HCEC 1CT (cell line): ENCODE data around the gene LHPP.

Source experiments
- DNase-seq: peaks from one replicate; pipeline ENCODE4 v3.0.0-alpha.2; 2017

LHPP gene

DNA sequence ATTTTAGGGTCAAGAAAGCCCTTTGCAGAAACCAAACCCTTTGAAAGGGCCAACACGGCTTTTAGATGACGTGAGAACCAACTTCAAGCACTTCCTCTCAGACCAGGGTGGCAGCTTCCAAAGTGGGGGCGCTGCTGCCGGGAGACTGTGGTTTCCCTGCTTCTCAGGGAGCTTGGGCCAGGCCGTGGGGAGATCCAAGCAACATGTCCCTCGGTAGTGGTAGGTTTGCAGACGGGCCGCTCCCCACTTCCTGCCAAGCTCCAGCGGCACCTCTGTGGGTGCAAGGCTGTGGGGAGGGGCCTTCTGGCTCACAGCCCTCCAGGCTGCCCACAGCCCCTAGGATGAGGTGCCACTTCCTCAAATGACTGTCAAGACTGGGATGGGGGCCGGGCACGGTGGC lies 150.1 kb downstream of the LHPP start:
- DNase-seq, result no peak

DNA sequence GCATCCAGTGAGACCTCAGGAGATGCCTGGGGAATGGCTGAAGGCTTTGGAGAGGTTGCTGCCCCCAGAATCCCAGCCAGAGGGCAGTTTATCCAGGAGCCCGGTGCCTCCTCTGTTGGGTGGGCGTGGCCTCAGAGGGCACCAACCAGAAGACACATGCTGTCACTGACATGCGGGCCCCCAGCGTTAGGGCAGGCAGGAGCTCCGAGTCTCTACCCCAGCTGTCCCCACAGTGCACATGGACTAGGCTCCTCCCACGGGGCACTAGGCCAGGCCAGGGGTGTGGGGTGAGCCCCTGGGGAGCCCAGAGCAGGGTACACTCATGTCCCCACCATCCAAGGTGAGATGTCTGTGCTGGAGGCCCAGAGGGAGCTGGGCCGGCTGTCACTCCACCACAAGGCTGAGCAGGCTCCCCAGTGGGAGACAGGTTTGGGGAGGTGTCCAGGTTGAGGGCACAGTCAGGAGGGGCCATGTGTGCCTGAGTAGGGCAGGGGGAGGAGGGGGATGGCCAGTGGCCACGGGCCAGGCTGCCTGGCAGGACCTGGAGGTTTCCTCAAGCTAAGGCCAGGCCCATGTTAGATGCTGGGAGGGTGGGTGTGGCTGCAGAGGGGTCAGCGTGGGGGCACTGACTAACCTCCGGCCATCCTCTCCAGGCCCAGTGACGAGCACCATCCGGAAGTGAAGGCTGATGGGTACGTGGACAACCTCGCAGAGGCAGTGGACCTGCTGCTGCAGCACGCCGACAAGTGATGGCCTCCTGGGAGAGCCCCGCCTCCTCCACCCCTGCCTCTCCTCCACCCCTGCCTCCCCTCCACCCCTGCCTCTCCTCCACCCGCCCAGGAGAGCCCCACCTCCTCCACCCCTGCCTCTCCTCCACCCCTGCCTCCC lies 151.2 kb downstream of the LHPP start:
- peak; percentile 62 for DNase-seq

DNA sequence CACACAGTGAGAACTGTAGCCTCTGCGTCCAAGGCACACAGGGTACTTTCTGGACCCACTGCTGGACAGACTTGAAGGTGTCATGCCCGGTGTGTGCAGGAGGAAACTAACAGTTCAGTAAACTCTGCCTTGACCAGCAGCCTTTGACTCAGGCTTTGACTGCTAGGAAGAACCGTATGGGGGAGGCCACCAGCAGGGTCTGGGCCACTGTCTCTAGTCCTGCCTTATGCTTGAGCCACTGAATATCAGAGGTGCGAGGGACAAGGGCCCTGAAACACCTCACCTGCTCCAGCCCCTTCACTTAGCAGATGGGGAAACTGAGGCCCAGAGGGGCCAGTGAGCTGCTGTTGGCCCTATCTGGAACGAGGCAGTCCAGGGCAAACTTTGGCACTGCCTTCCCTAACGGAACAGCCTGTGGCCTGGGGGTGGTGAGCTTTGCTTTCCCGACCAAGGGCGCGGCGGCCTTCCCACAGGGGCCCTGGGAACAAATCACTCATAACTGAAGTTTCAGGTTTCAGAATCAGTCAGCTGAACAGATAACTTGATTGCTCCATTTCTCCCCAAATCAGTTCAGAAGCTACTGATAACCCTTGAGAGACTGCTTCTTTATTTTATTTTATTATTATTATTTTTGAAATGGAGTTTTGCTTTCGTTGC lies 152.5 kb downstream of the LHPP start:
- DNase-seq, result no peak

DNA sequence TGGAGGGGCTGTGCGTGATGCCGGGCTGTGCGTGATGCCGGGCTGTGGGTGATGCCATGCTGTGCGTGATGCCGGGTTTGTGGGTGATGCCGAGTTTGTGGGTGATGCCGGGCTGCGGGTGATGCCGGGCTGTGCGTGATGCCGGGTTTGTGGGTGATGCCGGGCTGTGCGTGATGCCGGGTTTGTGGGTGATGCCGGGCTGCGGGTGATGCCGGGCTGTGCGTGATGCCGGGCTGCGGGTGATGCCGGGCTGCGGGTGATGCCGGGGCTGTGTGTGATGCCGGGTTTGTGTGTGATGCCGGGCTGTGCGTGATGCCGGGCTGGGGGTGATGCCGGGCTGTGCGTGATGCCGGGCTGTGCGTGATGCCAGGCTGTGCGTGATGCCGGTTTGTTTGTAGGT lies 153.6 kb downstream of the LHPP start:
- DNase-seq, result no peak

DNA sequence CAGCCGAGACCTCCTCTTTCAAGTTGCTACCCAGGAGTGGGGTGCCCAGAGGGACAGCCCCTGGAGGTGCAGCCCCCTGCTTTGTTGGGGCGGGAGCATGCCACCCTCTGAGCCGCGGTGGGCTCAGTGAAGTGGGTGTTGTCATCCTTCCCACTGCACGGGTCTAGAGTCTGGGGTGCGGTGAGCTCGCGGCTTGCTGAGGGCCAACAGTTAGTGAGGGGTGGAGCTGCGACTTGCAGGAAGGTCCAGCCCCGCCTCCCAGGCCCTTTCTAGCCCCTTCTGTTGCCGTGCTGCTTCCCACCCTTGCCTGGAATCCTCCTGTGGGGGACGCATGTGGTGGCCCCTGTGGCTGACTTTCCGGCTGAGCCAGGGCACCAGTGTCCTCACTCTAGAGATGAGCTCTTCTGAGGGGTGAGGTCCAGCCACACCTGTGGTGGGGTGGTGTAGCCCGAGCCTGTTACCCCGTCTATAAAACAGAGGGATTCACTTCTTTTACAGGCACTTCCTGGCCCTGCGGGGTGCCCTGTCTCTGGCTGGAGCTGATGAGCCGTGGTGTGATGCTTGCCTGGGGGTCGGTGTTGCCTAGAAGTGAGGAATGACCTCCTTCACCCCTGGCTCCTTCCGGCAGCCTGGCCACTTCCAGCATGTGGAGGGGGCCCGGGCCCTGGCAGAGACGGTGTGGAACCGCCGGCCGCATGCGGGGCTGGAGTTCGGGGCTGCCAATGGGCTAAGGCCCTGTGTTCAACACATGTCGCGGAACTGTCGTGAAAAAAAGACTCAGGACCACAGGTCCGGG lies 154.6 kb downstream of the LHPP start:
- no peak for DNase-seq

DNA sequence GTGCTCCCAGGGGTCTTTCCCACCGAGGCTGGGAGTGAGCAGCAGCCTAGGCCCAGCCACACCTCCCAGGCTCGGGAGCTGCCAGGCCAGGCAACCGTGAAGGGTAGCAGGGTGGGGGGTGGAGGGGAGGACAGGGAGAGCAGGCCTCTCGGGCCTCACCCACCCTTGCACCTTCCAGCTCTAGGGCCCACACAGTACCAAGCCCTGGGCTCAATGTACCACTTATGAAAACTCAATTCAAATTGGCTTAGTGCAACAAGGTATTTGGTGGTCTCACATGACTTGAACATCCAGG lies 155.2 kb downstream of the LHPP start:
- DNase-seq, result no peak

DNA sequence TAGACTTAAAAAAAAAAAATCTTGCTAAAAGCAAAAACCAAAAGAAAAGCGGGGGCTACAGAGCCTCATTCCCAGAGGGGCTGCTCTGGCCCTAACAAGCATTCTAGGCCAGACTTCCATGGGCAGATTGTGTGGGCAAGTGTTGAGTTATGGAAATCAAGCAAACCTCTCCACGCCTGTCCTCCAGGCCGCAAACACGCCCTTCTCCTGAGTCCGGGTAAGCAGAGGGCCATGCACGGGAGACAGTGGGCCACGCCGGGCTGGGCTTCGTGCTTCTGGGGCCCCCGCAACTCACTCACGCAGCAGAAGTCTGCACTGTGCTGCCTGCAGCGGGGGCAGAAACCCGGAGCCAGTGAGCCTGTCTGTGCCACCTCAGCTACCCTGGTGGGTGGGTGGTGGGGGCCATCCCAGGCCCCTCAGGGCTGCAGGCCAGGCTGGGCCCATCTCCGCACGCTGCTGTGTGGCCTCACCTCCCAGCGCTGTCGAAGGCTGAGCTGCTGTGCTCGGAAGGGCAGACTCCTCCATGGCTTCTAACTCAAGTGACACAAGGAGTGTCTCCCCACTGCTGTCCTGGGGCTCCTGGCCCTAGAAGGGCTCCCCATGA lies 156.9 kb downstream of the LHPP start:
- no peak for DNase-seq

DNA sequence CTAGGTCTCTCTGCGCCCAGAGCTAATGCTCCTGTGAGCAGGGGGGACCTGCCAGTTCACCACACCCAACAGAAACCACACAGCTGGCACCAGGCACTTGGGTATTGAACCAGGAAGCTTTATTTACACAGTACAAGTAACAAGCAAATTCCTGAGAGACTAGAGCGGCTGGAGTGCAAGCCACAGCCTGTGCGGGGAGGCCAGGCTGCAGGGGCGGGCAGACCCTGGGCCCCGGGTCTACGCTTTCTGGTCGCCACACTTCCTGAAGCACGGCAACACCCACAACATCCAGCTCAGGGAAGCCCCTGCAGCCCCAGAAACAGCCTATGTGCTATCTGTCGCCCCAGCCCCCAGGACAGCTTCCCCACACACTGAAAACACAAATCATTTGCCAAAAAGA lies 157.6 kb downstream of the LHPP start:
- no peak for DNase-seq

DNA sequence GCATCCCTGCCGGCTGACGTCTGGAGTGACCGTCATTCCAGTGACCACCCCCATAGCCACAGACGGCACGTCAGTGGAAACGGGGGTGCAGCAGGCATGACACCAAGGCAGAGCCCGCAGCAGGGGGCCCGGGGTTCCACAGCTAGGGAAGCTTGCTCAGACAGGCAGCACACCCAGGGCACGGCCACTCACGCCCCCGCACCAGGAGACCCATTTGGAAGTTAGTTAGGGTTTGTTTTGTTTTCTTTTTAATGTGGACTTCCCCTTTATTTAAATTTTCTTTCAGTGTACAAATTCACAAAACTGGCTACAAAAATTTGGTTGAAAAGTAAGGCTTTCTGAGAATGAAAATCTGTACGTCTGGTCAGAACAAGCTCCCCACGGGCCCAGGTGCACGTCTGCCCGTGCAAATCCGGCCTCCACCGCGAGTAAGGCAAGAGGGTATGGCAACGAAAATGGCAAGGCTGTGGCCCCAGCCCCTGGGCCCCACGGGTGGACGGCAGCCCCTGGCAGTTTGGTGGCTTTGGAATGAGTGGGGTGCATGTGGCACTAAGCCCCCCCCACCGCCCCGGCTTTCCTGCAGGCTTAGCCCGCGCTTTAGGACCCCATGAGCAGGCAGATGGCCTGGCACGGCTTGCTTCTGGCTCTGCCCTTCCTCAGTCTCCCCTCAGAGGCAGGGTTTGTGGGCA lies 158.3 kb downstream of the LHPP start:
- DNase-seq, result no peak

DNA sequence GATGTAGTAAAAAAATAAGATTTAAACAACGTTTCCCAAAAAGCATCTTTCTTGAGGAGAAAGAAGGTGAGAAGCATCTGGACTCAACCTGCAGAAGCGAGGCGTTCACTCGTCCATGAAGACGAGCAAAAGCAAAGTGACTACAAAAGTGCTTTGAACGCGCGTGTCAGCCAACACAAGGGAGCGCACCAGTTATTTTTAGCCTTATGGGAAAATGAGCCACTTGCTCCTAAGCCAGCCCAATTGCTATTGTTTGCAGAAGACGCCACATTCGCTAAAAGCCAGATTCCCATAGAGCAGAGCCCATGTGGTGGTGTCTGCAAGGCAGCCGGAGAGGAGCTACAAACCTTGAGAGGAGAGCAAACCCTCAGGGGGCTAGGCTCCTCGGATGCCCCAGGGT lies 160.0 kb downstream of the LHPP start:
- no peak for DNase-seq

DNA sequence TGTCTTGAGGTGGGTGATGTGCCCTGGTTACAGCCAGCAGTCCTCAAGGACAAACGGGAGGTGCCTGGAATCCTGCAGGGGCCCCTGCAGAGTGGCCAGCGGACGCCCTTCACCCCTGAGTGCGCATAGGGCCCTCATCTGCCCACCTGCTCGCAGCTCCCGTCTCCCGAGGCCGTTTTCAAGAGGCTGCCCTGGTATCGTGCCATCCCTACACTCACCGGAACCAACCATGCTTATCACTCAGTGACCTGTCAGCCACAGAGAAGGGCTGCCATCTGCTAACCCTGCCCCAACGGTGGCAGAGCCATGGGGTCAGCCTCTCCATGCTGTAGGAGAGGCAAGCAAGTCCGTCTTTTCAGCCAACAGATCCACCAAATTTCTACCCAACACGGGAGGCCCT lies 160.5 kb downstream of the LHPP start:
- DNase-seq, result no peak

DNA sequence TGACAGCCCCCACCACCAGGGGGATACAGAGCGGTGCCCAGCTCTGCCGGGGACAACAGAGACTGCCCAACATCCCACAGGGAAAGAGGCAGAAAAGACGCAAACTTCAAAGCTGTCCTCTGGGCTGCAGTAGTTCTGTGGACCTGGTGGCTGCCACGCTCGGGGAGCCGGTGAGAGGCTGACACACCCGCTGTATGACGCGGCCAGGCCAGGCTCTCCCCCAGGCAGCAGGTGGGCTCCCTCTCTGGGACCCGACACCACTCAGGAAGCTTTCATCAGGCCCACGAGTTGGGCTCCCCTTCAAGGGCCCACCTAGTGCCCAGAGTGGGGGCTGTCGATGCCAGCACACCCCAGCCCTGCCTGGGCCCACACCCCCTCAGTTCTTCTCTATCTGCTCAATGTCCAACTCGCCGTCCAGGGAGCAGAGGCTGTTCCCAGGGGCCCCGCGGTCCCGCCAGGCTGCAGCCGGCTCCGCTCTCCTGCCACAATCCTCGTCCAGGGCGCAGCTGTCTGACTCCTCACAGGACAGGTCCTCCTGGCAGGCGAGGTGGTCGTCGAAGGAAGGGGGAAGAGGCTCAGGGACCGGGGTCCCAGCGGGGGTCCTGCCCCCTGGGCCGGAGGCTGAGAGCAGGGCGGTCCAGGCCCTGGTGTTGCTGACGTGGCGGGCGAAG lies 161.4 kb downstream of the LHPP start:
- DNase-seq, result no peak

DNA sequence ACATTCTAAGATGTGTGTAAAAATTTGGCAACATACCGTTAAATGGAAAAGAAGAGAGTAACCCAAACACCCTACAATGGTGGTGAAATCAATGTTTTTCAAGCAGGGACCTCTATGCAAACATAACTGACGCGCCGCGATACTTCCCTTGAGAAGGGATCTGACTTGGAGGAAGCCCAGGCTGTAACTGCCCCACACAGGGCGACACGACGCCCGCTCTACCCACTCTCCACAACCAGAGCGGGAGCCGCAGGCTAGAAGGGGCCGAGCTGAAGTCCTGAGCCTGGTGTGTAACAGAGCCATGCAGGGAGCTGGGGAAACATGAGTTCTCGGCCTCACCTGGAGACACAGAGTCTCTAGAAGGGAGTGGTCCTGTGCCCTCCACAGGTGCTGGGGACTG lies 162.4 kb downstream of the LHPP start:
- no peak for DNase-seq

DNA sequence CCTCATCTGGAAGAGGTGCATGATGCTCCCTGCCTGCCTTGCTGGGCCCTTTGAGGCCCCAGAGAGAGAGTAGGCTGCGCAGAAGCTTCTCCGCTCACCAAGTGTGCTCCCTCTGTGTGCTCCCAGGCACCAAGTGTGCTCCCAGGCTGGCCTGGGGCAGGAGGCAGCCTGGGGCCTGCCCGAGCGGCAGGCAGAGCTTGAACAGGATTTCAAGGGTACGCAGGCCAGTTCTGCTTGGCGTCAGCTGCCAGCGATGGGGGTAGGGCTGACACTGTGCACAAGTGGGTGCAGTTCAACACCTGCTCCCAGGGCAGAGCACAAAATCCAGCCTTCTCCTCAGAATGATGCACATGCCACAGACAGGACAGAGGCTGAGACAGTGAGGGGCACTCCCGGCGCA lies 162.8 kb downstream of the LHPP start:
- DNase-seq, result no peak

DNA sequence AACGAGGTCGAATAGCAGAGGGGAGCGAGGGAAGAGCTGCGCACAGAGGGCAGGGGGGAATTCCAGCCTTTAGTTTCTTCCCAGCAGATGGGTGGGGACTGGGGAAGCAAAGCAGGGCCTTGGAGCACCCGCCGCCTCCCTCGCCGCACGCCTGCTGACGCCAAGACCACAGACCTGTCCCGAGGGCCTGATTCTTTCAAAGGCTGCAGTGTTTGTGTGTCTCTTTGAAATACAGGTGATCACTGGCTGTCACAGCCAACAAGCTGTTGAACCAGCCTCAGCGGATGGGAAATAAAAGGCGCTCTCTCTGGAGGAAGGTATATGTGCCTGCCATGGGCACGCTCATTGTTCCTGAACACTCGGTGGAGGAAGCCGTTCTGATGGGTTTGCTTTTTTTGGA lies 163.3 kb downstream of the LHPP start:
- no peak for DNase-seq

DNA sequence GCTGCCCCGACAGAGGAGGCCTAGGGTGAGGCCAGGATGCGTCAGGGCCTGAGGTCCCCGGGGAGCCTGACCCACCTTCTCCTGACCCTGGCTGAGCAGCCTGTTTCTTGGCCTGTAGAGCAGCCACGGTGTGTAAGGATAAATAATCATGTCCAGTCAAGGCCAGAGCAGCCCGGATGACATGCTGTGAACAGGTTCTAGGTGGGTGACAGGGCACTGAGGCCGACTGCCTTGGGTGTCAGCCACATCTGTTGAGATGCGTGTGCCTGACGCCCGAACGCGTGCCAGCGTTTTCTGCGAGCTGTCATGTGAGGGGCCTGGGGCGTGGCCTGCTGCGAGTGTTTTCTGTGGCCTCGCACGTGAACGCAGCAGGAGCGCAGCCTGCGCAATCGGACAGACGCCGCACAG lies 164.2 kb downstream of the LHPP start:
- no peak for DNase-seq

DNA sequence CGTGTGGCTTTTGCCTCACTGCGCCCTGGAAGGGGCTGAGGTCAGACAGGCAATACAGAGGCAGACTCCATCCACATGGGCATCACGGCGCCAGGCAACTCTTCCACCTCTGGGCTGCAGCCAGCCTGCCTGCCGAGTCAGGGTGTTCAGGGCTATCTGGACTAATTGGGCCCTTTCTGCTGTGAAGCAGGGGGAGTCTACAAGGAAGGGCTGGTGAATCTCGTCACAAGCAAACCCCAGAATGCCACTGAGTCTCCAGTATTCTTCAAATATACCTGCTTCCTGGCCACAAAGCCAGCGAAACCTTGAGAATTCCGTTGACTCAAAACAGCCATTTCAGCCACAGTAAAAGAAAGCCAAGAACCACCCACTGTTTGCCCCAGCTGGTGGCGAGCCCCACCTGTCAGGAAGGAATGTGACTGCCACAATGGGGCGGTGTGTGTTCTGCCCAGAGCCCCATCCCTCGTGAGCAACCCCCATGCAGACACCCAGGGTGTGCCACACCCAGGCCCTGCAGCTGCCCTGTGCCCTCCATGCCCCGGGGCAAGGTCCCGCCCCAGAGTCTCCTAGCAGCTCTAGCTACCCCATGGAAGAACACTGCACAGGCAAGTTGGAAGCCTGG lies 165.2 kb downstream of the LHPP start:
- DNase-seq, result no peak

DNA sequence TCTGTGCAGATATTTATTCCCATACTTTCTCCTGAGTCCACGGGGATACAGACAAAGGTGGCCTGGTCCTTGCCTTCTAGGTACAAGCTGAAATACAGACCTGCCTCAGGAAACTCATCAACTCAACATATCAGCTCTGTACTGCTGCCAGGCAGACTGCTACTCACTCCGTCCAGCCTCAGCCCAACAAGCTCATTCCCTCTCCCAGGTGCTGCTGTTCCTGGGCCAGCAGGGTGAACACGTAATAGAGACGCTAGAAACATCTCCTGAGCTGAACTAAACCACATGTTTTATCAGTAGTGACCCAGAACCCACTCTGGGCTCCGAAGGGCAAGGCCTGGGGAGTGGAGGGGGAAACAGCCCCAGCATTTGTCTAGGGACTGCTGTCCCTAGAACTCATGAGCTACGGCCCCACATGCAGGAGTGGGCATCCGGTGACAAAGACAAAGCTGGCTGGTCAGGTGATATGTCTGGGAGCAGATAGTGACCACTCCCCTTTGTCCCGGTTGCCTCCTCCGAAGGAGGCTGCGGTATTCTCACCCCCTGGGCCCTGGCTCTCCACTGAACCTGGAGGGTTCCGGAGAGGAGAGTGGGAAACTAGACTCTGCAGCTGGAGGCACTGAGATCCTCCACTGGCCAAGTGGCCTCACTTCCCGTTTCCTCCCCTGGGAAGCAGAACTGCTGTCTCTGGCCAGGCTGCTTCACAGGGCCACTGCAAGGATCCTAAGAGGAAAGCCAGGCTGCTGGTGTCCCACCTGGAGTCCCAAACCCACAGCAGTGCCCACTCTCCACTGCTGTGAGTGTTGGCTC lies 166.4 kb downstream of the LHPP start:
- no peak for DNase-seq

DNA sequence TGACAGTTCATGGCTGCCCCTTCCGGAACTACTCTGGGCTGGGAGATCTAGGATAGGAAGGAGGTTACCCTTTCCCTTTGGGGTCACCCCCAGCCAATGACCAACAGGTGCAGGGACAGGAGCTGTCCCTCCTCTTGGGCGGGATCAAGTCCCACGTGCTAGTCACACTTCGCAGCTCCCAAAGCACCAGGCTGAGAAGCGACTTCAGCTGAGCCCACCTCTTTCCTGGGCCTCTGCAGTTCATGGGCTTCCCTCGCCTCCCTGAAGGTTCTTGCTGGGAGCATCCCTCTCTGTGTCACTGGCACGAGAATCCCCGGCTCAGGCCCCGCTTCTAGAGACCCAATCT lies 167.0 kb downstream of the LHPP start:
- DNase-seq, result no peak

DNA sequence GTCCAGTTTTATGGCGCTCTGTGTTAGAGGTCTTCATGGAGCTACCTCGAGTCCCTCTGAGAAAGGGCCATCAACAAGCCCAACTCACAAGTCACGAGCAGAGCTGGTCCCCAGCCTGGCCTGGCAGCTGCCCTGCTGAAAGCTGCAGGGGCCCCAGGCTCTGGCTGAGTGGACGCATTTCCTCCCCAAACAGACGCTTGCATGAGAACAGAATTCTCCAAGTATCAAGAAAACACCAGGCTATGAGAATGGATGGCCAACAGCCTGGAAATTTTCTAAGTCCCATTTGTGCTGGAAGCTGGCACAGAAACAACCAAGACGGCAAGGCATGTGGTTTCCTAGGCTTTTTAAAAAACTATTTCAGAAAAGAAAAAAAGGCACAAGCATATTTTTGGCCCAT lies 167.8 kb downstream of the LHPP start:
- DNase-seq, result no peak

DNA sequence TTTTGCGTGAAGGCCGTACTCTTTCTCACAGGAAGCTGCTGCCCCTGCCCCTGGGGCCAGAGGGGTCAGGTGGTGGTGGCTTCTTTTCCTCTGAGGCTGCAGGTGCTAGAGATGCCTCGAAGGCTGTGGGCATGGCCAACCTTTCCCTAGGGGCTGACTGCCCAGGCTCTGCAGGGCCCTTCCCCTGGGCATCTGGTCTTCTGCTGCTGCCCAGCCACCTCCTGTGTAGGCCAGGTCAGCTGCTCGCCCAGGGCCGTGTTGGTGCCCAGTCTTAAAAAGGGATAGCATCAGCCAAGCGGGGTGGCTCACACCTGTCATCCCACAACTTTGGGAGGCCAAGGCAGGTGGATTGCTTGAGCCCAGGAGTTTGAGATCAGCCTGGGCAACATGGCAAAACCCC lies 168.2 kb downstream of the LHPP start:
- DNase-seq, result no peak
